Ectodermal cell (in vitro differentiated cells): Measurements from ENCODE around the gene GAPT.

Experiments
- H3K27ac ChIP-seq: 2 replicates; pipeline ENCODE4 v1.7.0; 2013; ENCODE audit warnings: mild to moderate bottlenecking, low read depth, low read length; ENCODE audit not compliant: insufficient read depth, poor library complexity, severe bottlenecking
- H3K27me3 ChIP-seq: 2 replicates; pipeline ENCODE4 v1.7.0; 2013; ENCODE audit warnings: mild to moderate bottlenecking, low read length; ENCODE audit not compliant: insufficient read depth, control insufficient read depth, poor library complexity, severe bottlenecking
- H3K36me3 ChIP-seq: one replicate; pipeline ENCODE4 v1.7.0; 2013; ENCODE audit warnings: low read length; ENCODE audit not compliant: control insufficient read depth, insufficient read depth
- H3K4me1 ChIP-seq: one replicate; pipeline ENCODE4 v1.7.0; 2013; ENCODE audit warnings: low read length; ENCODE audit not compliant: control insufficient read depth, insufficient read depth
- H3K4me3 ChIP-seq: 2 replicates; pipeline ENCODE4 v1.7.0; 2013; ENCODE audit warnings: low read depth, low read length, control low read depth; ENCODE audit not compliant: insufficient read depth
- H3K9me3 ChIP-seq: 2 replicates; pipeline ENCODE4 v1.7.0; 2013; ENCODE audit warnings: mild to moderate bottlenecking, low read length, moderate library complexity; ENCODE audit not compliant: control insufficient read depth
- WGBS, 2 experiments: methylation state at CpG; one replicate each; pipeline ENCODE4 v1.1.7; 2013; ENCODE audit warnings: missing lambda C conversion rate in 2 of 2; 5-methylcytosine and 5-hydroxymethylcytosine counted together

GAPT gene

DNA sequence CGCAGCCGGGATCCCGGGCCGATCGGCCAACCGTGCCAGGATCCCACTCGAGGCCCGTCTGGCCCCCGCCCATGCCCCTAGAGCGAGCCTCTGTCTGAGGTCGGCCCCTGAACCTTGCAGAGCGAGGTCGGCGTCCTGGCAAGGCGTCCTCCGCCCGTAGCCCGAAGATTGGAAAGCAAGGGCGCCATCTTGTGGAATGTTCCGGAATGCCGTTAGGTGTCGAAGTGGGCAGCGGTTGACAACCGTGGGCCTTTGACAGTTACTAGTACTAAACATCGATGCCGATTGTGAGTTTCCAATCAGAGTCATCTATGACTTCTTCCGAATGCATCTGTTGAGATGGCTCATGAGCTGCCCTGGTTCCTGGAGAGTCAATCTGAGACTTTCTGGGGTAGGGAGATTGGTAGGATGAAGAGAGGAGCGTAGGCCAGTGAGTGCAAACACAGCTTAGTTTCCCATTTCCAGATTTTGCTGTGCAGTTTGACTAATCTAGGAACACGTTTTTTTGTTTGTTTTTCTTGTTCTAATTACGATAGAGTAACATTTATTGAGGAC lies 30.4 kb upstream of the GAPT start:
- Histone ChIP-seq H3K36me3 (peaks cover 1% of the 10 kb centered on the region), H3K9me3 (no peaks in the 10 kb centered on the region), H3K4me3 (peak overlapping the region; percentile 66), H3K27ac (no peak overlapping the region), H3K4me1 (no peaks in the 10 kb centered on the region), H3K27me3 (peaks cover 22% of the 10 kb centered on the region)
- WGBS, 2 experiments: 11% methylated on average over 30 of the region's 30 CpGs

DNA sequence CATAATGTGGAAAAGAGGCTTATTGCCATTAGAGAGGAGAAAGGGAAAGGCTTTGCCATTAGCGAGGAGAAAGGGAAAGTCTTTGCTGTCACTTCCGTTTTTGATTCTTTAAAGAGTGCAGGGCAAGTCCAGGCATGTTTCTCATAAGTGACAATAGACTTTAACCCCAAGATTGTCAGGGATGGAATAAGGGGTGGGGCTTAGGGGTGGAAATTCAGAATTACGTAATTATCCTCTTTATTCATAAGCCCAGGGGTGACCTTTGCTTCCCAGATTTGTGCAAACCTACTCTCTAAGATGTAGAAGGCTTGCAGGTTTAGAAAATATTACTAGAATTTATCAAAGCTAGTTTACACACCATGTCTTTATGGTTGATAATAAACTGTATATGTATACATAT lies 29.1 kb upstream of the GAPT start:
- Histone ChIP-seq H3K4me1 (no peaks in the 10 kb centered on the region), H3K27me3 (peaks cover 22% of the 10 kb centered on the region), H3K9me3 (no peaks in the 10 kb centered on the region), H3K36me3 (no peaks in the 10 kb centered on the region), H3K4me3 (no peak overlapping the region), H3K27ac (no peak overlapping the region)
- WGBS, 2 experiments: 76 to 81% methylated on average over 2 to 3 of the region's 3 CpGs

DNA sequence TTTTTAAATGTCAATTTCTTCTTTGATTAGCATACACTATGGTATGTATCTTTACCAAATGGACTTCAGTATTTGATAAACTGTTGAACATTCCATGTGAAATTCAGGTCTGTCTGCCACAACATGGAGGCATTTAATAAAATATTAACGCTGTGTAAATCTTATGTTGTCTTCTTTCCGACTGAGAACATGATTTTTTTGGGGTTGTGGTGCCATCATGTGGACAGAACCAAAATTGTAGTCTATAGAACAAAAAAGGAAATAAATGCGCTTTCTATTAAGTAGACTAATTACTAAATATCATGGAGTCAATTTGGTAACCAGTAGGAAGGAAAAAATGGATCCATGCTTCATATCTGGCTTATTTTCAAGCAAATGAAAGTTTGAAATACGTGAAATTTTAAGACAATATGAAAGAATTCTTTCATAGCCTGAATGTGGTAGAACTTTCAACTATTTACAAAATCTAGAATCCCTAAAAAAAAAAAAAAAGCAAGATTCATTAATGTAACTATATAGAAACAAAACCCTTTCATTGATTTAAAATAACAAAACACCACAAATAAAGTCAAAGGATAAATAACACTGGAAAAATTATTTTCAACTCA lies 28.5 kb upstream of the GAPT start:
- no peak overlapping the region for H3K4me3 ChIP-seq
- no peak overlapping the region for H3K27ac ChIP-seq
- WGBS, 2 experiments: 8 to 30% methylated on average over 3 to 4 of the region's 4 CpGs
- H3K36me3 ChIP-seq: no peaks in the 10 kb centered on the region
- H3K4me1 ChIP-seq: no peaks in the 10 kb centered on the region
- H3K9me3 ChIP-seq: no peaks in the 10 kb centered on the region
- peaks cover 22% of the 10 kb centered on the region for H3K27me3 ChIP-seq

DNA sequence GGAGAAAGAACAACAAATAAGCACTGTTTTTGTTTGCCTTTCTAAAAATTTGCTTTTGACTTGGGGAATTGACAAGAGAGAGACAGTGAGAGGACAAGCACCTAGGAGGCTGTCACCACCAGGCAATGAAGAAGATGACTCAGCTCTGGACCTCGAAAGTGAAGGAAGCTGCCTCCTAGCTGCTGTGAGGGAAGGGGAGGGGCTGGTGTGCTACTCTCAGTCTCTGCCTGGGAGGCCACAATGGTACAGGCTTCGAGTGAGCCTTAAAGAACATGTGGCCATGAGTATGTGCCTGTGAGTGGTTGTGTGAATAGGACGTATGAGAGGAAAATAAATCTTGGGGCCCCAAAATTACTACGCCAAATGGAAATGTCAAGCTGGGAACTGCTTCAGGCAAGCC lies 24.3 kb upstream of the GAPT start:
- Histone ChIP-seq H3K4me1 (no peaks in the 10 kb centered on the region), H3K9me3 (no peaks in the 10 kb centered on the region), H3K27ac (no peak overlapping the region), H3K27me3 (no peaks in the 10 kb centered on the region), H3K4me3 (no peak overlapping the region), H3K36me3 (no peaks in the 10 kb centered on the region)
- 73 to 79% methylated on average over 4 of the region's 4 CpGs for WGBS, 2 experiments

DNA sequence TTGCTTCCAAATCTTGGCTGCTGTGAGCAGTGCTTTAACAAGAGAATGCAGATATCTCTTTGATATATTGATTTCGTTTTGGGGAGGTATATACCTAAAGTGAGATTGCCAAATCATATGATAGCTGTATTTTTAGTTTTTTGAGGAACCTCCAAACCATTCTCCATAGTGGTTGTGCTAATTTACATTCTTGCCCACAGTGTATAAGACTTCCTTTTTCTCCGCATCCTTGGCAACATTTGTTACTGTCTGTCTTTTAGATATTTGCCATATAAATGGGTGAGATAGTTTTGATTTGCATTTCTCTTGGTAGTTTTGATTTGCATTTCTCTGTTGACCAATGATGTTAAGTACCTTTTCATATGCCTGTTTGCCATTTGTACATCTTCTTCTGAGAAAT lies 21.3 kb upstream of the GAPT start:
- H3K4me3 ChIP-seq: no peak overlapping the region
- H3K27me3 ChIP-seq: no peaks in the 10 kb centered on the region
- H3K27ac ChIP-seq: no peak overlapping the region
- no peaks in the 10 kb centered on the region for H3K36me3 ChIP-seq
- WGBS, 2 experiments: 88 to 100% methylated on average over 1 to 2 of the region's 2 CpGs
- no peaks in the 10 kb centered on the region for H3K4me1 ChIP-seq
- no peaks in the 10 kb centered on the region for H3K9me3 ChIP-seq

DNA sequence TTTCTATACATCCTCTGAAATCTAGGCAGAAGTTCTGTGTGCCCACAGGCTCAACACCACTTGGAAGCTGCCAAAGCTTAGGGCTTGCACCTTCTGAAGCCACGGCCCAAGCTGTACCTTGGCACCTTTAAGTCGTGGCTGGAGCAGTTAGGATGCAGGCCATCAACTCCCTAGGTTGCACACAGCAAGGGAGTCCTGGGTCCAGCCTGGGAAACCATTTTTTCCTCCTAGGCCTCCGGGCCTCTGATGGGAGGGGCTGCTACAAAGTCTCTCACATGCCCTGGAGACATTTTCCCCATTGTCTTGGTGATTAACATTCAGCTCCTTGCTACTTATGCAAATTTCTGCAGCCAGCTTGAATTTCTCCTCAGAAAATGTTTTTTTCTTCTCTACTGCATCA lies 15.8 kb upstream of the GAPT start:
- H3K4me3 ChIP-seq: no peak overlapping the region

DNA sequence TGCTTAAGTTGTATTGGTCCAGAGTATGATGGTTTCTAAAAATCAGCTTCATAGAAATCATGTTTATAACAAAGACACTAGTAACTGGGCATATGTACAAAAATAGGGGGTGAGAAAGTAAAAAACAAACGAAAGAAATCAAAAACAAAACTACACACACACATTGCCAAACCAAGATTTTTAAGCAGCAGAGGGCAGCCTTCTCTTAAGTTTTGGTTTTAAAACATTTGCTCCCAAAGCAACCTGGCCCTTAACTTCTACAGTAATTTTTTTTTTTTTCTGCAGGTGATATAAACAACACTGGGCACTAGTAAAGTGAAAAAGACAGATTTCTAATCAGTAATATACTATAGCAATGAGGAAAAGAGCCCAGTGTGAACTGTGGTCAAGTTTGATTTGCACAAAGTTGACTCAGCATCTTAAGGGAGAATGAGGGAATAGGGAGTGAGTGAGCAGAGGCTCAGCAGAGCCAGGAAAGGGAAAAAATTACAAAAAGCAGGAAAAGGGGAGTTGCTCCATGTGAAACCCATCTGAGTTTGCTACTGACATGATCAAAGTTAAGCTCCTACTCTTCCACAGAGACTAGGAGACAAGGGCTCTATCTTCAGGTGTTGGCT lies 13.4 kb upstream of the GAPT start:
- no peaks in the 10 kb centered on the region for H3K4me1 ChIP-seq
- H3K27ac ChIP-seq: no peak overlapping the region
- no peak overlapping the region for H3K4me3 ChIP-seq
- H3K27me3 ChIP-seq: no peaks in the 10 kb centered on the region
- H3K9me3 ChIP-seq: no peaks in the 10 kb centered on the region
- H3K36me3 ChIP-seq: no peaks in the 10 kb centered on the region
- 60 to 67% methylated on average over 1 of the region's 1 CpG for WGBS, 2 experiments

More for the DNA sequence above, 15.8 kb upstream of the GAPT start:
- 72 to 75% methylated on average over 3 of the region's 3 CpGs for WGBS, 2 experiments
- Histone ChIP-seq H3K27ac (no peak overlapping the region), H3K36me3 (no peaks in the 10 kb centered on the region), H3K4me1 (no peaks in the 10 kb centered on the region), H3K9me3 (no peaks in the 10 kb centered on the region), H3K27me3 (no peaks in the 10 kb centered on the region)

DNA sequence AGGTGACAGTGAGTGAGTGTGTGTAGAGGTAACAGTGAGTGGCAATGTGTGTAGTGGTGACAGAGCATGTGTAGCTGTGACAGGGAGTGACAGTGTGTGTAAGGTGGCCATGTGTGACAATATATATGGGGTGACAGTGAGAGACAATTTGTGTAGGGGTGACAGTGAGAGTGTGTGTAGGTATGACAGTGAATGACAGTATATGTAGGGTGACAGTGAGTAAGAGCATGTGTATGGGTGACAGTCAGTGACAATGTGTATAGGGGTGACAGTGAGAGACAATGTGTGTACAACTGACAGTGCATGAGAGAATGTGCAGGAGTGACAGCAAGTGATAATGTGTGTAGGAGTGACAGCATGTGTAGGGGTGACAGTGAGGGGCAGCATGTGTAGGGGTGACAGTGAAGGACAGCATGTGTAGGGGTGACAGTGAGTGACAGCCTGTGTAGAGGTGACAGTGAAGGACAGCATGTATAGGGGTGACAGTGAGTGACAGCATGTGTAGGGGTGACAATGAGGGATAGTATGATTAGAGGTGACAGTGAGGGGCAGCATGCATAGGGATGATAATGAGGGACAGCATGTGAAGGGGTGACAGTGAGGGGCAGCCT lies 10.1 kb upstream of the GAPT start:
- Histone ChIP-seq H3K36me3 (no peaks in the 10 kb centered on the region), H3K4me1 (no peaks in the 10 kb centered on the region), H3K27me3 (no peaks in the 10 kb centered on the region), H3K27ac (no peak overlapping the region), H3K9me3 (no peaks in the 10 kb centered on the region), H3K4me3 (no peak overlapping the region)

DNA sequence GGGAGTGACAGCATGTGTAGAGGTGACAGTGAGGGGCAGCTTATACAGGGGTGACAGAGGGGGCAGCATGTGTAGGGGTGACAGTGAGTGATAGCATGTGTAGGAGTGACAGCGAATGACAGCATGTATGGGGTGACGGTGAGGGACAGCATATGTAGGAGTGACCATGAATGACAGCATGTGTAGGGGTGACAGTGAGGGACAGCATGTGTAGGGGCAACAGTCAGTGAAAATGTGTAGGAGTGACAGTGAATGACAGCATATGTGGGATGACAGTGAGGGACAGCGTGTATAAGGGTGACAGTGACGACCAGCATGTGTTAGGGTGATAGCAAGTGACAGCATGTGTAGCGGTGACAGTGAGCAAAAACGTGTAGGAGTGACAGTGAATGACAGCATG lies 9.4 kb upstream of the GAPT start:
- no peaks in the 10 kb centered on the region for H3K9me3 ChIP-seq
- no peak overlapping the region for H3K27ac ChIP-seq
- no peaks in the 10 kb centered on the region for H3K27me3 ChIP-seq
- no peak overlapping the region for H3K4me3 ChIP-seq
- H3K36me3 ChIP-seq: no peaks in the 10 kb centered on the region
- no peaks in the 10 kb centered on the region for H3K4me1 ChIP-seq
- 92% methylated on average over 6 of the region's 6 CpGs for WGBS, 2 experiments

DNA sequence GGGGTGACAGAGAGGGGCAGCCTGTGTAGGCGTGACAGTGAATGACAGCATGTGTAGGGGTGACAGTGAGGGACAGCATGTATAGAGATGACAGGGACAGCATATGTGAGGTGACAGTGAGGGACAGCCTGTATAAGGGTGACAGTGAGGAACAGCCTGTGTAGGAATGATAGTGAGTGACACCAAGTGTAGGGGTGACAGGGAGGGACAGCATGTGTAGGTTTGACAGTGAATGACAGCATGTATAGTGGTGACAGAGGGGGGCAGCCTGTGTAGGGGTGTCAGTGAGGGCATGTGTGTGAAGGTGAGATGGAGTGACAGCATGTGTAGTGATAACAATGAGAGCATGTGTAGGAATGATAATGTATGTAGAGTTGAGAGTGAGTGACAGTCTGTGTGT lies 8.7 kb upstream of the GAPT start:
- H3K4me3 ChIP-seq: no peak overlapping the region
- no peaks in the 10 kb centered on the region for H3K4me1 ChIP-seq
- no peaks in the 10 kb centered on the region for H3K36me3 ChIP-seq
- H3K27ac ChIP-seq: no peak overlapping the region
- no peaks in the 10 kb centered on the region for H3K27me3 ChIP-seq
- no peaks in the 10 kb centered on the region for H3K9me3 ChIP-seq
- 88 to 93% methylated on average over 1 of the region's 1 CpG for WGBS, 2 experiments
